Stimulated activated CD4-positive, alpha-beta T cell treated with anti-CD3 and anti-CD28 coated beads, Interleukin-4, amount 100 ng/mL, for 48 hours (primary cell): Measurements from ENCODE around the gene VANGL2.

Experiments used
- DNase-seq, 2 donors: peaks; one replicate each; pipeline ENCODE4 v3.0.0-alpha.2; 2020; ENCODE audit warnings: low read depth in 2 of 2

VANGL2 gene

GRCh38 chr1:160459687-160460086, 59.3 kb downstream of the VANGL2 start:
- no peak for DNase-seq

GRCh38 chr1:160460214-160460642, 59.9 kb downstream of the VANGL2 start:
- no peak for DNase-seq

GRCh38 chr1:160460683-160461287, 60.4 kb downstream of the VANGL2 start:
- DNase-seq, result no peak

- DNase-seq, result no peak
These were observed 64.8 kb downstream of the VANGL2 start for GRCh38 chr1:160465123-160465522.

- no peak for DNase-seq
These were observed 66.6 kb downstream of the VANGL2 start for GRCh38 chr1:160466961-160467360.

GRCh38 chr1:160467576-160467975, 67.2 kb downstream of the VANGL2 start:
- DNase-seq, result no peak

GRCh38 chr1:160471253-160471652, 70.9 kb downstream of the VANGL2 start:
- no peak for DNase-seq

GRCh38 chr1:160472112-160472511, 71.7 kb downstream of the VANGL2 start:
- no peak for DNase-seq

GRCh38 chr1:160474392-160475242, 74.3 kb downstream of the VANGL2 start:
- no peak for DNase-seq
